Astrocyte of the hippocampus (primary cell): ENCODE results near the gene MINPP1.

Experiments
- DNase-seq: peaks from one replicate; pipeline ENCODE4 v3.0.0; 2011; ENCODE audit warnings: low read depth, low spot score

Gene MINPP1

DNA sequence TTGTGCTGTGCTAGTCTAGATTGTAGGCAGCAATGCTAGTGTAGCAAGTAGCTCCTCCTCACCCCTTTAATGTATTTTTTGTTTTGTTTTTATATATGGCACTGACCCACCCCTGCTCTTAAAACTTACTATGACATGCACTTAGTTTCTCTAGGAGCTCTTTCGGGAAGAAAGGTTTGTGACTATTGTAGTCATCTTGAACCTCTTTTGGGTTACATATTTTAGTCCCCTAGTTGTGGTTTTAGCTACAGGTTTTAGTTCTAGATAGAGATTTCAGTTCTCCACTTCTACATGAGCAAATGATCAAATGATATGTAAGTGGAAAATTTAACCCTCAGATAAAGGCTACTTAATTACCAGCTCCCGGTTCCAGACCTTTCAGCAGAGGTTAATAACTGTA lies 14.9 kb downstream of the MINPP1 start:
- no peak for DNase-seq

DNA sequence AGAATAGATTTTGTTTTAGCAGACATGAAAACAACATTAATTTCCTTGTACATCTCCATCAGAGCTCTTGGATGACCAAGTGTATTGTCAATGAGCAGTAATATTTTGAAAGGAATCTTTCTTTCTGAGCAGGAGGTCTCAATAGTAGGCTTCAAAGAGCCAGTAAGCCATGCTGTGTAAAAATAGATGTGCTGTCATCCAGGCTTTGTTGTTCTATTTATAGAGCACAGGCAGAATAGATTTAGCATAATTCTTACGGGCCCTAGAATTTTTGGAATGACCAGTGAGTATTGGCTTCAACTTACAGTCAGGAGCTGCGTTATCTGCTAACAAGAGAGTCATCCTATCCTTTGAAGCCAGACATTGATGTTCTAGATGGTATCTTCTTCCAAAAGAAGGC lies 19.0 kb downstream of the MINPP1 start:
- no peak for DNase-seq

DNA sequence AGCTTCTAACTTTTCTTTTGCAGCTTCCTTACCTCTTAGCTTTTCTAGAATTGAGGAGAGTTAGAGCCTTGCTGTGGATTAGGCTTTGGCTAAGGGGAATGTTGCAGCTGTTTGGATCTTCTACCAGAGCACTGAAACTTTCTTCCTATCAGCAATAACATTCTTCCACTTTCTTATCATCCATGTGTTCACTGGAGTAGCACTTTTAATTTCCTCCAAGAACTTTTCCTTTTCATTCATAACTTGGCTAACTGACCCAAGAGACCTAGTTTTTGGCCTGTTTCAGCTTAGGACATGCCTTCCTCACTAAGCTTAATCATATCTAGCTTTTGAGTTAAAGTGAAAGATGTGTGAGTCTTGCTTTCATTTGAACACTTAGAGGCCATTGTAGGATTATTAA lies 19.6 kb downstream of the MINPP1 start:
- DNase-seq = no peak

DNA sequence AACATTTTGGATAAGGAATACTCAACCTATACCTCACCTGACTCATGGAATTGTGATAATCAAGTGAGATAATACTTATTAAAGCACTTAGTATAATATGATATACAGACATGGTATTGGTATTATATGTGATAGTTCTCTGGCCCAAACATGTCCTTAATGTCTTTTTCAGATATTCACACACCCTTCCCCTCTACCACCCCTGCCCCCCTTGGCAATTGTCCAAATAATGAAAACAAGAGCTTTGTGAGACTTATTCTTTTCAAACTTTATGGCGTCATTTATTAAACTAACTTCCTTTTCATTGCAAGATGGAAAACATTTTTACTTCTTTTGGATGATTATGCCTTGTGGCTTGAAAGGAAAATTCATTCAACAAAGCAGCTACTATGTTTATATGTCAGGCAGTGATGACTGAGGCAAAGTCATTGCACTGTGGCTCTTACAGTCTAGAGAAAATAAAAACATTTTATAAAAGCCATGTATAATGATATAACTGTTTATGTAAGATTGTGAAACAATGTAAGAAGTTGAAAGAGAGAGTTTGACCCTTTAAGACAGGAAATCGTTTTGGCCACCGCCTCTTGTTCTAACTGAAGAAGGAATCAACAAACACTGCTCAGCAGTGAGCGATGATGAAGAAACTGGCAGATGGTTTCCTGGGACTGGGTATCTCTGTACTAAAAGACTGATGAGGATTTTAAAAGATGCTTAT lies 27.4 kb downstream of the MINPP1 start:
- DNase-seq = no peak

- DNase-seq = no peak
Measured at GRCh38 chr10:87532696-87533095, 28.0 kb downstream of the MINPP1 start.

DNA sequence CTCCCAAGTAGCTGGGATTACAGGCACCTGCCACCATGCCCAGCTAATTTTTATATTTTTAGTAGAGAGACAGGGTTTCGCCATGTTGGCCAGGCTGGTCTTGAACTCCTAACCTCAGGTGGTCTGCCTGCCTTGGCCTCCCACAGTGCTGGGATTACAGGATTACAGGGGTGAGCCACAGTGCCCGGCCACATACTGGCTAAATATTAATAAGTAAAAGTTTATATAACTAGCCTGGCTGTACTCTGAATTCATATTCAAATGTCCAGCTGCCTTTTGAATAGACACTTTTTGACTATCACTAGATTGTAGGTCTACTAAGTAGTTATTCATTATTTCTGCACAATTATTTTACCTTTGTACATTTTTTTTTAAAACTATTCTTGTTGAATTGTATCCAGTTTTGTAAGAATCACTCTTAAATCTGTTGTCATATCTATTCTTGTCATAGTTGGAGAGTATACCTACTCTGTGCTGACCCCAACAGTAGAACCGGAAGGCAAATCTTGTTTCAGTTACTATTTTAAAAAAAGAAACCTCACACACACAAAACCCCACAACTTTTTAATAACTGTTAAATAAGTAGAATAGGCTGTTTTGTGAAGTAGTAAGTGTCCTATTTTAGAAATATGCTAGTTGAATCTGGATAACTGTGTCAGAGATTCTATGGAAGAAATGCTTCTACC lies 29.6 kb downstream of the MINPP1 start:
- DNase-seq = no peak

DNA sequence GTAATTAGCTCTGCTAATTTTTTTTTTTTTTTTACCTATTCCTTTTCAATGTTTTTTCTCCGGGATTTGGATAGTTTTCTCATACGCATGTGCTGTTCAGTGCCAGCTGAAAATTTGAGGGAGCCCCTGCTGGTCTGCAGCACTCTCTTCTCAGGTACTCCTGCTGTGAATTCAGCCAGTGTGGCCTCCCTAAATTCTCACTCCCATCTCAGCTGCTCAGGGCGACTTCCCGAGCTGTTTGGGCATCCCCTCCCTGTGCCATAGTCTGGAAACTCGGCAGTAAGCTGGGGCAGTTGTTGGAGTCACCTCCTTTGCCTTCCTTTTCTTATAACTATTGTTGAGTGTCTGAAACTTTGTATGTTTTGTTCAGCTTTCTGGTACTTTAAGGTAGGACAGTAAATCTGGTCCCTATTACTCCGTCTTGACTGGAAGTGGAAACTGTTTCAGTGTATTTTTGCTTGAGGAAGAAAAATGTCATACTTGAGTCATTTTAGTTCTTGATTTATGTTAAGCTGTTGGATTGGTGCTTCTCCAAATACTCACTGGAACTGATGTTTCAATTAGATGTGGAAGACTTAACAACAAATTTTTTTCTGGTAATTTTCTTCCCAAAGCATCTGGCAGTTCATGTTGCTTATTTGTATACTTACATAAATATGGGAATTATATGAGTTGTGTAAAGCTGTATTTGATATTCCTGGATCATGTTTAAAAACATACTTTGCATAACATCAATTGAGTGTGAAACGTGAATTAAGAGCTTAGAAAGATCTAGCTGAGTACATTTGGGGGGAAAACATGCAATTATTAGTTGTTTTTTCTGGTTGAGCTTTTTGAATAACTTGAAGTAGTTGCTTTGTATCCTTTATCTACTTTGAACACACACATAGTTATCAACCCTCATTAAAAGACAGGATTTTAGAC lies 33.7 kb downstream of the MINPP1 start:
- DNase-seq = no peak

DNA sequence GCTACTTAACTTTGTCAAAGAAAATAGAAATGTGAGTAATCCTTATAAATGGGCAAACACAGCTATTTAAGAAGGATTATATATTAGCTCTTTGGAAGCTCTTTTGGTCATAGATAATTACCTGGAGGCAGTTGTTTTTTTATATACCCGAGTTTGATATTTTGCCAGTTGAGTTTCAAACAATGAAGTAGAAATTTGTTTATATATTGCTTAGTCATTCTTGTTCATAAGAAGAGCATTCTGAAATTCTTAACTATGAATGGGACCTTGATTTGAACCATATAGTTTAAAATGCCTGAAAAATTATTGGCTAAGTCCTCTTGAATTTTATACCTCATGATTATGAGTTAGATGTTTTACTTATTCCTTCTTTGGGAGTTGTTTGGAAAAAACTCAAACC lies 36.4 kb downstream of the MINPP1 start:
- DNase-seq = no peak

GRCh38 chr10:87544721-87545120 lies 40.0 kb downstream of the MINPP1 start:
- no peak for DNase-seq

- no peak for DNase-seq
Measured at GRCh38 chr10:87545783-87546182, 41.1 kb downstream of the MINPP1 start.

GRCh38 chr10:87546210-87546609 lies 41.5 kb downstream of the MINPP1 start:
- DNase-seq = no peak

- no peak for DNase-seq
Measured at GRCh38 chr10:87546971-87547413, 42.3 kb downstream of the MINPP1 start.

- DNase-seq = peak; percentile 54
Measured at GRCh38 chr10:87547734-87548311, 43.1 kb downstream of the MINPP1 start.

- DNase-seq = no peak
Measured at GRCh38 chr10:87550741-87551140, 46.0 kb downstream of the MINPP1 start.

DNA sequence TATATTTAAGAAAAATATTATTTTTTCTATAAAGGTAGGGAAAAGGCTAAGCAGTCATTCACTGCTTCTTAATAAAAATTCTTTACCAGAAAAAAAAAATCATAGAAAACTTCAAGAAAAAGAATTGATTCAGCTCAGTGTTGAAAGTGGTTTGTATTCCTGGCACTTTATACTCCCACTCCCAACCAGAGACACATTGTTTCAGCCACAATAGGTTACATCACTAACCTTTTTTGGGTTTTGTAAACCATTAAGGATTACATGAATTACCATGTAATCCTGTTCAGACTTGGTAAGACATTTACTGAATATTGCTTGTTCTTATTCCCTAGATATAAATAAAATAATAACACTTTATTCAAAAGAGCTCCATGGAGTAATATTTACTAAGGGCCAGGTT lies 46.6 kb downstream of the MINPP1 start:
- no peak for DNase-seq

DNA sequence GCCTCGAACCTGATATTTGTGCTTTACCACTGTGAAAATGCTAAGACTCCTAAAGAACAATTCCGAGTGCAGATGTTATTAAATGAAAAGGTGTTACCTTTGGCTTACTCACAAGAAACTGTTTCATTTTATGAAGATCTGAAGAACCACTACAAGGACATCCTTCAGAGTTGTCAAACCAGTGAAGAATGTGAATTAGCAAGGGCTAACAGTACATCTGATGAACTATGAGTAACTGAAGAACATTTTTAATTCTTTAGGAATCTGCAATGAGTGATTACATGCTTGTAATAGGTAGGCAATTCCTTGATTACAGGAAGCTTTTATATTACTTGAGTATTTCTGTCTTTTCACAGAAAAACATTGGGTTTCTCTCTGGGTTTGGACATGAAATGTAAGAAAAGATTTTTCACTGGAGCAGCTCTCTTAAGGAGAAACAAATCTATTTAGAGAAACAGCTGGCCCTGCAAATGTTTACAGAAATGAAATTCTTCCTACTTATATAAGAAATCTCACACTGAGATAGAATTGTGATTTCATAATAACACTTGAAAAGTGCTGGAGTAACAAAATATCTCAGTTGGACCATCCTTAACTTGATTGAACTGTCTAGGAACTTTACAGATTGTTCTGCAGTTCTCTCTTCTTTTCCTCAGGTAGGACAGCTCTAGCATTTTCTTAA lies 47.7 kb downstream of the MINPP1 start:
- no peak for DNase-seq

DNA sequence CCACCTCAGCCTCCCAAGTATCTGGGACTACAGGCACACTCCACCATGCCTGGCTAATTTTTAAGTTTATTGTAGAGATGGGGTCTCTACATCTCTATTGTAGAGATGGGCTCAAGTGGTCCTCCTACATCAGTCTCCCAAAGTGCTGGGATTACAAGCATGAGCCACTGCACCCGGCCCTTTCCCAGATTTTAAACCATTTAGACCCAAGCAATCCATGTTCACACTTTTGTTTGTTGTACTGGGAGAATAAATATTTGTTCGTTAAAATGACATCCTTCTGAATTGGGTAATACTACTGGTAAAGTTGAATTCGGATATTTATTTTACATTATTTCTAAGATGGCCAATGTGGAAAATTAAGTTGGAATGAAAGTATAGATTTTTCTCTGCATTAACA lies 52.7 kb downstream of the MINPP1 start:
- DNase-seq = no peak

GRCh38 chr10:87558333-87558732 lies 53.6 kb downstream of the MINPP1 start:
- no peak for DNase-seq

- no peak for DNase-seq
Measured at GRCh38 chr10:87559392-87559791, 54.7 kb downstream of the MINPP1 start.

DNA sequence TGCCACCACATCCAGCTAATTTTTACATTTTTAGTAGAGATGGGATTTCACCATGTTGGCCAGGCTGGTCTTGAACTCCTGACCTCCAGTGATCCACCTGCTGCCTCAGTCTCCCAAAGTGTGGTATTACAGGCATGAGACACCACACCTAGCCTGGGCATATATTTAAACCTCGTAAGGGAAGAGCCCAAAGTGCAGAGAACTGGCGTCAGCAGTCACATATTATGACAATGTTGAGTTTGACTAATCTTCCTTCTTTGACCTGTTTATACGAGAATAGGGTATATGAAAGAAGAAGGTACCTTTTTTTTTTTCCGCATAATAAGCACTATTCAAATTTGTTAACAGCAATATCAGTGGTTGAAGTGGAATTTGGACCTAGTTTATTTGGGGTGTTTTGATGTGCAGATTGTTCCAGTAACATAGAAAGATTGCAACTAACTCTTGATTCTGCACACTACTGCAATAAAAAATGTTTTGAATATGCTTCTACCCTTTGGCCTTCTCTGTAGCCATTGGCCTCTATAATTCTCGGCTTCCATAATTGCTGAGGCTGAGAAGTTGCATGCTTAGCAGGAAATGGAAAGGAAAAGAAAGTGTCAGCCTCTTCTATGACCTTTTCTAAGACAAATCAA lies 55.9 kb downstream of the MINPP1 start:
- no peak for DNase-seq

DNA sequence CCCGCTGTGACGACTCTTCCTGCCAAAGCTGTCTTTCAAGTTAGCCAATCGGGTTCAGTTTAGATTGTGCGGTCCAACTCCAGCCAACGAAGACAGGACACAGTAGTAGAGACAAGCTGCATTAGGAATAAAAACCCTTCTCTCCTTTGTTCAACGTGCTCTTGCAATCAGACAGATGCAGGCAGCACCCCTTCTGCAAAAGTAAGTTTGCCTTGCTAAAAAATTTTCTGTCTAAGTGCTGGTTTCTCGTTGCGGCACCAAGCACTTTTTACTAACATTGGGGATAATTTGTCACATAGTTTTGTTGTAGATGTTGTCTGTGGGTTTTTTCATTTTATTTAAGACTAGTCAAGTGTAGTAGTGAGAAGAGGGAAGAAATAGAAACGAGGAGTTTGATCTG lies 58.1 kb downstream of the MINPP1 start:
- no peak for DNase-seq
